OCI-LY7 (cell line): Measurements from ENCODE around the gene FHOD3.

Experiments
- CTCF ChIP-seq: fragments of 200-600 bp; sonication (generic); conservative IDR thresholded peaks from 2 replicates; pipeline ENCODE4 v1.5.1; 2014; ENCODE audit warnings: mild to moderate bottlenecking, antibody characterized with exemption, low read length, moderate library complexity, mixed read lengths
- EZH2phosphoT487 ChIP-seq: fragments of 200-600 bp; sonication (generic); IDR thresholded peaks from 2 replicates; pipeline ENCODE4 v1.6.1; 2018; ENCODE audit warnings: low read depth, borderline replicate concordance, mild to moderate bottlenecking, mixed run types, antibody characterized with exemption, low read length, moderate library complexity, mixed read lengths

- no peak for TF ChIP-seq CTCF
- no peak for TF ChIP-seq EZH2phosphoT487
These were observed 173.4 kb downstream of the FHOD3 start for GRCh38 chr18:36470896-36471295.
